Fibroblast of the aortic adventitia (primary cell): Measurements from ENCODE around the gene PSPN. TPM values are rescaled to one million over a fixed set of nuclear protein-coding genes. Genes with fewer than 3 reads are reported as not detected.

Experiments
- DNase-seq: peaks from one replicate; pipeline ENCODE4 v3.0.0-alpha.2; 2010; ENCODE audit warnings: low read depth
- H3K4me3 ChIP-seq: 2 replicates; pipeline ENCODE4 v1.5.1; 2011; ENCODE audit warnings: low read depth, mild to moderate bottlenecking, control low read depth, low read length, moderate library complexity
- CTCF ChIP-seq: IDR thresholded peaks from 2 replicates; pipeline ENCODE4 v1.5.1; 2011; ENCODE audit warnings: mild to moderate bottlenecking, low read length, control low read depth, inconsistent platforms; ENCODE audit not compliant: insufficient read depth
- total RNA-seq: library from RNA; depleted of rRNA; stranded (reverse); fragments of >200 nt; gene quantifications from 2 replicates; pipeline ENCODE4 v1.2.3, GENCODE V29; 2012; ENCODE audit warnings: low replicate concordance

PSPN gene
- total RNA-seq, 1 donor, result 1.2 TPM

GRCh38 chr19:6418562-6418932 lies 42.8 kb upstream of the PSPN start:
- no peak for DNase-seq
- no peak overlapping the region for H3K4me3 ChIP-seq
- TF ChIP-seq CTCF, result no peak

GRCh38 chr19:6417713-6418561 lies 42.2 kb upstream of the PSPN start:
- peak; percentile 59 for TF ChIP-seq CTCF
- no peak overlapping the region for H3K4me3 ChIP-seq
- no peak for DNase-seq

- no peak for TF ChIP-seq CTCF
- no peak overlapping the region for H3K4me3 ChIP-seq
- DNase-seq, result no peak
These were observed 41.1 kb upstream of the PSPN start for GRCh38 chr19:6416658-6417405.

DNA sequence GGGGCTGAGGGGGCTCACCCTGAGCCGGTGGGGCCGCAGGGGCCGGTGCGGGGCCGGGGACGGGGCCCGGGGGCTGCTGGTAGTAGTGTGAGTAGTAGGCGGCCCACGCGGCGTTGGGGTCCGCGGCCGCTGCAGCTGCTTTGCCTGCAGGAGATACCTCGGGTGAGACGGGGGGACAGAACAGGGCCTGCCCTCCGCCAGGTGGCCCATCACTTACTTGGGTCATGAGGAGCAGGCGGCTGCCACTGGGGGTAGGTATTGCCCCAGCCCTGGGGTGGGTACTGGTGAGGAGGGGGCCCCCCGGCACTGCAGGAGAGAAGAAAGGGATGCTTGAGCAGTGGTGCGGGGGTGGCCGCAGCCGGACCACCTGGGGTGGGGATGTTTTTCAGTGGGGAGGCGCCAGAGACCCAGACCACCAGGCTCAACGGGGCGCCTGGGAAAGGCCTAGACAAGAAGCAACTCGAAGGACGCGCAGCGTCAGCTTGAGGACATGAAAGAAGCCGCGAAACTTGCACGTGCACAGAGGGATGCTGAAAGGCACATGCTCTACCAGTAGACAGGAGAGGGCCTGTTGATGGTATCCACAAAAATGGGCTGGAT lies 40.0 kb upstream of the PSPN start:
- no peak overlapping the region for H3K4me3 ChIP-seq
- no peak for DNase-seq
- TF ChIP-seq CTCF, result no peak

DNA sequence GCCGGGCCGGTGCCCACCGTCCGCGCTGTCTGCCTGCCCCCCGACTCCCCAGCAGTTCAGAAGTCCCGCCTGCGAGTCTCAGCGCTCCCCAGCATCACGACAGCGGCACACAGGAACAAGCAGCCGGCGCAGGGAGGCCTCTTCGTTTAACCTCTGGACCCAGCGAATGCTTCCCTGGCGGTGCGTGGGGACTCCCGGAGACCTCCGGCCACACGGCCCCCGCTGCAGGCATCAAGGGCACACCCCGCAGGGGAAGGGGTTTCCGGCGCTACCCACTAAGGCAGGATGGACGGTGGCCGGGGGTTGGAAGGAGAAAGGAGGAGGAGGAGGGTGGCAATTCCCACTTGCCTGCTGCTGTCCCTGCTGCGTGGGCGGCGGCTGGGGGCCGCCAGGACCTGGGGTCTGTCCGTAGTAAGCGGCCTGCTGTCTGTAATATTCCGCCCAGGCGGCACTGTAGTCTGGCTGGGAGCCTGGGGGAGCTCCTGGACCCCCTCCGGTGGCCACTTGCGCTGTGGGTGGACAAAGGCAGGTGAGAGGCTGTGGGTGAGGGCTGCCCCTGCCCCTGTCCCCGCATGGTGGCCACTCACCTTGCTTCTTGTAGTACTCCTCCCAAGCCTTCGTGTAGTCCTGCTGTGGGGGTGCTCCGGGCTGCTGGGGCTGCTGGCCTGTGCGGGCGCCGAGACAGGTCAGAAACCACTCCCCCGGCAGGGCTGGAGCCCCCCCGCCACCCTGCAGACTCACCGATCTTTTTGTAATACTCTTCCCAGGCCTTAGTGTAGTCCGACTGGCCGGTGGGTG lies 39.3 kb upstream of the PSPN start:
- no peak for TF ChIP-seq CTCF
- no peak for DNase-seq
- H3K4me3 ChIP-seq, result no peak overlapping the region
